Hematopoietic multipotent progenitor cell treated with erythropoietin and hydrocortisone succinate and interleukin-3 and kit ligand, for 8 days (in vitro differentiated cells): ENCODE measurements around the gene AOX1.
"Not testable (repeated sequence)": the region's sequence is repeated elsewhere in the genome, so short reads cannot be mapped to it uniquely, and the experiment has no call there.

Source experiments
- DNase-seq: peaks from one replicate; pipeline ENCODE4 v3.0.0-alpha.2; 2015

AOX1 gene

GRCh38 chr2:200603972-200604371 is 18.2 kb downstream of the AOX1 start:
- no peak for DNase-seq

DNA sequence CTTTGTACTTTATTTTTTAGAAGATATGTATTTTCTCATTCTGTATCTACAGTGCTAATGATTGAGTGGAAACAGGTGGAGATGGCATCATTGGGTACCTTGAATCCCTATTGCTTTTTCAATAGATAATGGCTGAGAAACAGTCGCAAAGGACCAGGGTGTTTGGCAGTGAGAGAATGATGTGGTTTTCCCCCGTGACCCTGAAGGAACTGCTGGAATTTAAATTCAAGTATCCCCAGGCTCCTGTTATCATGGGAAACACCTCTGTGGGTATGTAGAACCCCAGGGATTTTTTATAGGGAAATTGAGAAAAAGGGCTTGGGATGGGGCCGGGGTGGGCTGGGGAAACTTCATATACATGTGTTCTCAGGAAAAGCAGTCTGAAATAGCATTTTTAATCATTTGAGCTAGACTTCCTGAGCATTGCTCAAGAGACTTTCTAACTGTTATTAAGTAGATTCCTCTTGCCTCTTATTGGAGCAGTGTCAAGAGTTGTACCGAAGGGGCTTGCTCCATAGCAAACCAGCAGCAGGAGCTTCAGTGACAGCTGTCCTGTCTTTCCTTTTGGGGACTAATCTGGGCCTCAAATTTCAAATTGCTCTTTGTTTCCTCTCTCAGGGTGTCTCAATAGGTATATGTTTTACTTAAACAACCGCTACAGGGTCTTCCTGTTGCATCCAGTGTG is 18.9 kb downstream of the AOX1 start:
- DNase-seq: no peak

GRCh38 chr2:200608341-200609027 is 22.7 kb downstream of the AOX1 start:
- no peak for DNase-seq

- no peak for DNase-seq
Measured at GRCh38 chr2:200609028-200609614, 23.3 kb downstream of the AOX1 start.

- not testable (repeated sequence) for DNase-seq
Measured at GRCh38 chr2:200610217-200610616, 24.4 kb downstream of the AOX1 start.

GRCh38 chr2:200613692-200614091 is 27.9 kb downstream of the AOX1 start:
- no peak for DNase-seq

GRCh38 chr2:200614249-200614648 is 28.4 kb downstream of the AOX1 start:
- no peak for DNase-seq

DNA sequence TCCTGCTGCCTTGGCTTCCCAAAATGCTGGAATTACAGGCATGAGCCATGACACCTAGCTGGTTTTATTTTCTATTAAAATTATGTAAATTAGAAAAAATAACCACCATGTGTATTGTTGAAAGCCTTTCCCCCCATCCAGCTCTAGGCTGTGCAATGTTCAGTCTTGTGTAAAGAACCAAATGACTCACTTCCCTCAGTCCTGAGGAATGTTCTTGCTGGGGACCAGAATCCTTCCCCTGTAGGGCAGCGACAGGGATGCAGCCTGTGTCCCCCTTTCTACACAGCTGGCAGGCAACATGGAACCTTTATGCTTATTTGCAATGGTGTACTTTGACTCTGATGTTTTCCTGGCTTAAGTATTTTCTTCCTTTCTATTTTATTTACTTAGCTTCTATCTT is 29.4 kb downstream of the AOX1 start:
- no peak for DNase-seq

- no peak for DNase-seq
Measured at GRCh38 chr2:200616193-200616592, 30.4 kb downstream of the AOX1 start.

GRCh38 chr2:200616656-200617055 is 30.8 kb downstream of the AOX1 start:
- no peak for DNase-seq

GRCh38 chr2:200617156-200618053 is 31.6 kb downstream of the AOX1 start:
- no peak for DNase-seq

GRCh38 chr2:200618054-200618419 is 32.2 kb downstream of the AOX1 start:
- peak; percentile 11 for DNase-seq

GRCh38 chr2:200618590-200619021 is 32.8 kb downstream of the AOX1 start:
- peak; percentile 56 for DNase-seq

DNA sequence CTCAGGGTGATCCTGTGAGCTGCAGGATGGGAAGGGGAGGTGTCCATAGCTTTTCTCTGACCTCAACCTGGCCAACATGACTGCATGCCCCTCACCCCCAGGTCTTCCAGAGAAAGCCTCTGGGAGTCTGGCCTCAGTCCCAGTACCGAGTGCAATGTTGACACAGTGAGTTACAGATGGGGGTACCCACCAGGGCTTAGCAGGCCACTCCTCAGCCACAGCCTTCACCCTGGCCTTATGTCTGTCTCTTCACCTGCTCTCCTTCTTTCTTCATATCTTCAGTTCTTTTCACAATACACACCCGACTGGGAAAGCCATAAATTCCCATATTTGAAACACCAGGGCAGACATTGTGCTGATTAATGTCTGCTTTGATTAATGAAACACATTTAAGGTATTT is 33.5 kb downstream of the AOX1 start:
- DNase-seq: no peak

GRCh38 chr2:200620606-200621390 is 35.0 kb downstream of the AOX1 start:
- DNase-seq: no peak

DNA sequence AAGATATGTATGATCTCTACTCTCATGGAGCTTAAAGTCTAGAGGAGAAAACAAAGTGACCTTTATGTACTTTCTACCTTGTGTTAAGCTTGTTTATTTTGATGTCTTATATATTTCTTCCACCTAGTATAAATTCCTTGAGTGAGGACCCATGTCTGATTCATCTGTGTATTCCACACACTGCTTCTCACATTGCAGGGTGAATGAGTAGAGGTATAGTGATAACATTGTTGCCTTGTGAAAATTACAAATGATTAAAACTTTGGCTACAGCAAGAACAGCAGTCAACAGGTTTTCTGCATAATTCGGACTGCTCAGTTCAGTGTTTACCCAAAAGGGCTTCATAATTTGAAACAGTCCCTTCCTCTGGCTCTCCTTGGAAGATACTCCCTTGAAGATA is 36.3 kb downstream of the AOX1 start:
- no peak for DNase-seq

DNA sequence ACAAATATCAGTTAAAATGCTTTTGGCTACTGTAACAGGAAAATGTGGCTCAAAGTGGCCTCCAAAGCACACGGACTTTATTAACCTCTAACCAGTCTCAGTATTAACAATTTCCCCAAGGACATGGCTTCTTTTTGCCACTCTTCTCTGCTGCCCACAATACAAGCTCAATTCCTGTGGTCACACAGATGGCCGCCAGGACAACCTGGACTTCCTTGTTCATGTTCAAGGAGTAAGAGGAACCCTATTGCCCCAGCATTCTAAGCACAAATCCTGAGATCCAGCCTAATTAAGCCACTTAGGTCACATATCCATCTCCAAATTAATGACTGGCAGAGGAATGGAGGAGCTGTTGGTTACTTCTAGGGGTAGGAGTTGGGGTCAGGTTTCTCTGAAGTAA is 38.2 kb downstream of the AOX1 start:
- DNase-seq: no peak

DNA sequence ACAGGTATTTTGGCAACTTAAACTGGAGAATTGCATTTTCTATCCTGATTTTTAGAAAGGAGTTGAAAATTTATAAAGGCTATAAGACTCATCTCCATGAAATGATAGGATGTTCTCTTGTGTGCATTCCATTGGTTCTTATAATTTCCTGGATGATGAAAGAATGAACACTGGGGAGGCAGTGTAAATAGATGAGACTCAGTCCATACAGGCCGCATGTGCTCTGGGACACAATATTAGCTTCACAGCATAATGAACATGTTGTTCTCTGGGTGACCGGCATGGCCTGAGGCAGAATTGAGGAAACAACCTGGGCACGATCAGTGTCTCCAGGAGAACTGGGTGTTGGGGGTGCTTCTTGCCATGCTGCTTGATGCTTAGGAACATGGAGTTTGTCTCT is 38.8 kb downstream of the AOX1 start:
- DNase-seq: no peak

GRCh38 chr2:200625282-200625681 is 39.5 kb downstream of the AOX1 start:
- DNase-seq: no peak

- DNase-seq: no peak
Measured at GRCh38 chr2:200625958-200626363, 40.1 kb downstream of the AOX1 start.

GRCh38 chr2:200627110-200627770 is 41.4 kb downstream of the AOX1 start:
- DNase-seq: no peak

- DNase-seq: not testable (repeated sequence)
Measured at GRCh38 chr2:200628461-200628860, 42.6 kb downstream of the AOX1 start.
